HG03571 (cell line): Measurements from ENCODE around the gene PLD1.

Experiments
- ATAC-seq: cut with Tn5 transposase; IDR thresholded peaks from one replicate; pipeline ENCODE4 v1.9.1; 2021; ENCODE audit not compliant: unreplicated experiment

PLD1 gene

GRCh38 chr3:171672538-171672937, 137.7 kb downstream of the PLD1 start:
- ATAC-seq: no peak

- no peak for ATAC-seq
Observed at GRCh38 chr3:171672124-171672523, 138.2 kb downstream of the PLD1 start.

- ATAC-seq: no peak
Observed at GRCh38 chr3:171671709-171672108, 138.6 kb downstream of the PLD1 start.

GRCh38 chr3:171666516-171666915, 143.8 kb downstream of the PLD1 start:
- ATAC-seq: no peak

- no peak for ATAC-seq
Observed at GRCh38 chr3:171663805-171664204, 146.5 kb downstream of the PLD1 start.

GRCh38 chr3:171661484-171661883, 148.8 kb downstream of the PLD1 start:
- ATAC-seq: no peak

GRCh38 chr3:171660188-171660587, 150.1 kb downstream of the PLD1 start:
- no peak for ATAC-seq

GRCh38 chr3:171658841-171659240, 151.4 kb downstream of the PLD1 start:
- no peak for ATAC-seq

GRCh38 chr3:171654809-171655208, 155.5 kb downstream of the PLD1 start:
- ATAC-seq: no peak

- no peak for ATAC-seq
Observed at GRCh38 chr3:171654326-171654725, 156.0 kb downstream of the PLD1 start.

GRCh38 chr3:171653701-171654100, 156.6 kb downstream of the PLD1 start:
- ATAC-seq: no peak

GRCh38 chr3:171652932-171653331, 157.4 kb downstream of the PLD1 start:
- no peak for ATAC-seq

GRCh38 chr3:171649911-171650592, 160.2 kb downstream of the PLD1 start:
- no peak for ATAC-seq

GRCh38 chr3:171649267-171649666, 161.0 kb downstream of the PLD1 start:
- no peak for ATAC-seq

- ATAC-seq: no peak
Observed at GRCh38 chr3:171648069-171648468, 162.2 kb downstream of the PLD1 start.

GRCh38 chr3:171646357-171647133, 163.7 kb downstream of the PLD1 start:
- ATAC-seq: no peak

GRCh38 chr3:171644681-171645080, 165.6 kb downstream of the PLD1 start:
- ATAC-seq: no peak

- no peak for ATAC-seq
Observed at GRCh38 chr3:171643681-171644080, 166.6 kb downstream of the PLD1 start.

GRCh38 chr3:171643033-171643432, 167.2 kb downstream of the PLD1 start:
- ATAC-seq: no peak

- no peak for ATAC-seq
Observed at GRCh38 chr3:171640520-171641412, 169.5 kb downstream of the PLD1 start.

- ATAC-seq: no peak
Observed at GRCh38 chr3:171636666-171637065, 173.6 kb downstream of the PLD1 start.

- no peak for ATAC-seq
Observed at GRCh38 chr3:171632766-171633165, 177.5 kb downstream of the PLD1 start.
